Measurements from ENCODE around the gene MIEF1.

DNA sequence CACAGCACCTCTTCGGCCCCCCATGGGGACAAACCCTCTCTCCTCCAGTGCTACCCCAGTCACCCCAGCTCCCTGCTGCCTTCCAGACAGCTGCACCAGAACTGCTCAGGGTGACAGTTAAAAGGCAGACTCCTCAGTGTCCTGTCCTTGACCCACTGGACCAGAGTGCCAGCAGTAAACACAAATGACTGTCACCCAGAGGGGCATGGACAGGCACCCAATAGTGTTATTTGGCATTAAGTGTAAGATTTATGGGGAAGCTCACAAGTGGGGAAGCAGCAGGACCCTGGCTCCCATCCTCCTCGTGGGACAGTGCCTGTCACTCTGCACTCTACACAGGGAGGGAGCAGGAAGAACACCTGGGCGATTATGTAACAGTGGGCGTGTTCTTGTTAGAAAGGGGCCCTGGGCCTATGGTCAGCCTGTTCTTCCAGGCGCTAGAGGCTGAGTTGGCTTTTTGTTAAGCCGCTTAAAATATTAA lies 25.4 kb downstream of the MIEF1 start:
- TF ChIP-seq, protein P1, sequence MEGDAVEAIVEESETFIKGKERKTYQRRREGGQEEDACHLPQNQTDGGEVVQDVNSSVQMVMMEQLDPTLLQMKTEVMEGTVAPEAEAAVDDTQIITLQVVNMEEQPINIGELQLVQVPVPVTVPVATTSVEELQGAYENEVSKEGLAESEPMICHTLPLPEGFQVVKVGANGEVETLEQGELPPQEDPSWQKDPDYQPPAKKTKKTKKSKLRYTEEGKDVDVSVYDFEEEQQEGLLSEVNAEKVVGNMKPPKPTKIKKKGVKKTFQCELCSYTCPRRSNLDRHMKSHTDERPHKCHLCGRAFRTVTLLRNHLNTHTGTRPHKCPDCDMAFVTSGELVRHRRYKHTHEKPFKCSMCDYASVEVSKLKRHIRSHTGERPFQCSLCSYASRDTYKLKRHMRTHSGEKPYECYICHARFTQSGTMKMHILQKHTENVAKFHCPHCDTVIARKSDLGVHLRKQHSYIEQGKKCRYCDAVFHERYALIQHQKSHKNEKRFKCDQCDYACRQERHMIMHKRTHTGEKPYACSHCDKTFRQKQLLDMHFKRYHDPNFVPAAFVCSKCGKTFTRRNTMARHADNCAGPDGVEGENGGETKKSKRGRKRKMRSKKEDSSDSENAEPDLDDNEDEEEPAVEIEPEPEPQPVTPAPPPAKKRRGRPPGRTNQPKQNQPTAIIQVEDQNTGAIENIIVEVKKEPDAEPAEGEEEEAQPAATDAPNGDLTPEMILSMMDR (conservative IDR thresholded peaks at IDR 0.05; ENCODE audit: low read depth in 2 of 2): no peak
- TF ChIP-seq EZH2 (IDR thresholded peaks at IDR 0.05; ENCODE audit: low read depth, unreplicated experiment) (no peak), ZNF331 (CRISPR knock-in tag; IDR thresholded peaks at IDR 0.05; ENCODE audit: low read depth) (no peak), POLR2AphosphoS5 (IDR thresholded peaks at IDR 0.05; ENCODE audit: low read depth) (no peak), STAT1 (IDR thresholded peaks at IDR 0.05; ENCODE audit: unreplicated experiment) (no peak), CREB1 (CRISPR knock-in tag; IDR thresholded peaks at IDR 0.05; ENCODE audit: low read depth) (no peak), JUNB (IDR thresholded peaks at IDR 0.05; ENCODE audit: unreplicated experiment) (no peak), ZNF114 (CRISPR knock-in tag; IDR thresholded peaks at IDR 0.05) (no peak)
- TF ChIP-seq, protein P2, sequence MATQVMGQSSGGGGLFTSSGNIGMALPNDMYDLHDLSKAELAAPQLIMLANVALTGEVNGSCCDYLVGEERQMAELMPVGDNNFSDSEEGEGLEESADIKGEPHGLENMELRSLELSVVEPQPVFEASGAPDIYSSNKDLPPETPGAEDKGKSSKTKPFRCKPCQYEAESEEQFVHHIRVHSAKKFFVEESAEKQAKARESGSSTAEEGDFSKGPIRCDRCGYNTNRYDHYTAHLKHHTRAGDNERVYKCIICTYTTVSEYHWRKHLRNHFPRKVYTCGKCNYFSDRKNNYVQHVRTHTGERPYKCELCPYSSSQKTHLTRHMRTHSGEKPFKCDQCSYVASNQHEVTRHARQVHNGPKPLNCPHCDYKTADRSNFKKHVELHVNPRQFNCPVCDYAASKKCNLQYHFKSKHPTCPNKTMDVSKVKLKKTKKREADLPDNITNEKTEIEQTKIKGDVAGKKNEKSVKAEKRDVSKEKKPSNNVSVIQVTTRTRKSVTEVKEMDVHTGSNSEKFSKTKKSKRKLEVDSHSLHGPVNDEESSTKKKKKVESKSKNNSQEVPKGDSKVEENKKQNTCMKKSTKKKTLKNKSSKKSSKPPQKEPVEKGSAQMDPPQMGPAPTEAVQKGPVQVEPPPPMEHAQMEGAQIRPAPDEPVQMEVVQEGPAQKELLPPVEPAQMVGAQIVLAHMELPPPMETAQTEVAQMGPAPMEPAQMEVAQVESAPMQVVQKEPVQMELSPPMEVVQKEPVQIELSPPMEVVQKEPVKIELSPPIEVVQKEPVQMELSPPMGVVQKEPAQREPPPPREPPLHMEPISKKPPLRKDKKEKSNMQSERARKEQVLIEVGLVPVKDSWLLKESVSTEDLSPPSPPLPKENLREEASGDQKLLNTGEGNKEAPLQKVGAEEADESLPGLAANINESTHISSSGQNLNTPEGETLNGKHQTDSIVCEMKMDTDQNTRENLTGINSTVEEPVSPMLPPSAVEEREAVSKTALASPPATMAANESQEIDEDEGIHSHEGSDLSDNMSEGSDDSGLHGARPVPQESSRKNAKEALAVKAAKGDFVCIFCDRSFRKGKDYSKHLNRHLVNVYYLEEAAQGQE (IDR thresholded peaks at IDR 0.05; ENCODE audit: unreplicated experiment): no peak
- TF ChIP-seq, protein P3, sequence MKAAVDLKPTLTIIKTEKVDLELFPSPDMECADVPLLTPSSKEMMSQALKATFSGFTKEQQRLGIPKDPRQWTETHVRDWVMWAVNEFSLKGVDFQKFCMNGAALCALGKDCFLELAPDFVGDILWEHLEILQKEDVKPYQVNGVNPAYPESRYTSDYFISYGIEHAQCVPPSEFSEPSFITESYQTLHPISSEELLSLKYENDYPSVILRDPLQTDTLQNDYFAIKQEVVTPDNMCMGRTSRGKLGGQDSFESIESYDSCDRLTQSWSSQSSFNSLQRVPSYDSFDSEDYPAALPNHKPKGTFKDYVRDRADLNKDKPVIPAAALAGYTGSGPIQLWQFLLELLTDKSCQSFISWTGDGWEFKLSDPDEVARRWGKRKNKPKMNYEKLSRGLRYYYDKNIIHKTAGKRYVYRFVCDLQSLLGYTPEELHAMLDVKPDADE (IDR thresholded peaks at IDR 0.05): no peak

All from GM23338 (cell line).